Measurements from ENCODE around the gene CDH15.
"Not testable (repeated sequence)": the region's sequence is repeated elsewhere in the genome, so short reads cannot be mapped to it uniquely, and the experiment has no call there.

The CDH15 gene

GRCh38 chr16:89187770-89188392, 16.3 kb downstream of the CDH15 start:
- no peak for DNase-seq (ENCODE audit: low read depth)

DNA sequence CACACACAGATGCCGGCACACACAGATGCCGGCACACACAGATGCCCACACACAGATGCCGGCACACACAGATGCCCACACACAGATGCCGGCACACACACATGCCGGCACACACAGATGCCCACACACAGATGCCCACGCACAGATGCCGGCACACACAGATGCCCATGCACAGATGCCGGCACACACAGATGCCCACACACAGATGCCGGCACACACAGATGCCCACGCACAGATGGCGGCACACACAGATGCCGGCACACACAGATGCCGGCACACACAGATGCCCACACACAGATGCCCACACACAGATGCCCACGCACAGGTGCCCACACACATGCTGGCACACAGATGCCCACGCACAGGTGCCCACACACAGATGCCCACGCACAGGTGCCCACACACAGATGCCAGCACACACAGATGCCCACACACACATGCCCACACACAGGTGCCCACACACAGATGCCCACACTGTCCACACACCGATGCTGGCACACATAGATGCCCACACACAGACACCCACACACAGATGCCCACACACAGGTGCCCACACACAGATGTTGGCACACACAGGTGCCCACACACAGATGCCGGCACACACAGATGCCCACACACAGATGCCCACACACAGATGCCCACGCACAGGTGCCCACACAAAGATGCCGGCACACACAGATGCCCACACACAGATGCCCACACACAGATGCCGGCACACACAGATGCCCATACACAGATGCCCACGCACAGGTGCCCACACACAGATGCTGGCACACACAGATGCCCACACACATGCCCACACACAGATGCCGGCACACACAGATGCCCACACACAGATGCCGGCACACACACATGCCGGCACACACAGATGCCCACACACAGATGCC, 17.2 kb downstream of the CDH15 start:
- not testable (repeated sequence) for DNase-seq (ENCODE audit: low read depth)

- no peak for DNase-seq (ENCODE audit: low read depth)
These were observed 17.9 kb downstream of the CDH15 start for GRCh38 chr16:89189358-89190025.

DNA sequence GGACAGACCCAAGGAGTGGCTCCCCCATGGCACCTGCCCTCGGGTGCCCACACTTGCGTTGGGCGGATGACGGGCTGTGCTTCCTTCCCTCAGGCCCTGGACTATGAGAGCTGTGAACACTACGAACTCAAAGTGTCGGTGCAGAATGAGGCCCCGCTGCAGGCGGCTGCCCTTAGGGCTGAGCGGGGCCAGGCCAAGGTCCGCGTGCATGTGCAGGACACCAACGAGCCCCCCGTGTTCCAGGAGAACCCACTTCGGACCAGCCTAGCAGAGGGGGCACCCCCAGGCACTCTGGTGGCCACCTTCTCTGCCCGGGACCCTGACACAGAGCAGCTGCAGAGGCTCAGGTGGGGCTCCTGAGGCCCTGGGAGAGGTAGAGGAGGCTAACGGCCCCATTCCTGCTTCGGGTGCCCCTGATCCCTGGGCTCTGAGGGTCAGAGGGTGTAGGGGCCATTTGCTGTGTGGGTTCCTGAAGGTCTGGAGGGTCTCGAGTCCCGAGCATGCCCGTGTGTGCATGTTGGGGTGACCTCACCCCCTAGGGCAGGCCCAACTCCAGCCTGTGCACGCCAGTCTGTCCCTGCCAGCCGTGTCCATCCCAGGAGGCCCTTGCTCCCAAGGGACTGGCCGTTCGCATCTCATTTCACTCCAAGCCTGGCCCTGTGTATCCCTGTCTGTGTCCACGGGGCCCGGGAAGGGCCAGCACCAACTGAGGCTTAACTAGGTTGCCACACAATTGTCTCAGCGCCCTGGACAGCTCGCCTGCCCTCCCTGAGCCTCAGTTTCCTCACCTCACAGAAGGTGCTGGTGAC, 18.8 kb downstream of the CDH15 start:
- no peak for DNase-seq (ENCODE audit: low read depth)

DNA sequence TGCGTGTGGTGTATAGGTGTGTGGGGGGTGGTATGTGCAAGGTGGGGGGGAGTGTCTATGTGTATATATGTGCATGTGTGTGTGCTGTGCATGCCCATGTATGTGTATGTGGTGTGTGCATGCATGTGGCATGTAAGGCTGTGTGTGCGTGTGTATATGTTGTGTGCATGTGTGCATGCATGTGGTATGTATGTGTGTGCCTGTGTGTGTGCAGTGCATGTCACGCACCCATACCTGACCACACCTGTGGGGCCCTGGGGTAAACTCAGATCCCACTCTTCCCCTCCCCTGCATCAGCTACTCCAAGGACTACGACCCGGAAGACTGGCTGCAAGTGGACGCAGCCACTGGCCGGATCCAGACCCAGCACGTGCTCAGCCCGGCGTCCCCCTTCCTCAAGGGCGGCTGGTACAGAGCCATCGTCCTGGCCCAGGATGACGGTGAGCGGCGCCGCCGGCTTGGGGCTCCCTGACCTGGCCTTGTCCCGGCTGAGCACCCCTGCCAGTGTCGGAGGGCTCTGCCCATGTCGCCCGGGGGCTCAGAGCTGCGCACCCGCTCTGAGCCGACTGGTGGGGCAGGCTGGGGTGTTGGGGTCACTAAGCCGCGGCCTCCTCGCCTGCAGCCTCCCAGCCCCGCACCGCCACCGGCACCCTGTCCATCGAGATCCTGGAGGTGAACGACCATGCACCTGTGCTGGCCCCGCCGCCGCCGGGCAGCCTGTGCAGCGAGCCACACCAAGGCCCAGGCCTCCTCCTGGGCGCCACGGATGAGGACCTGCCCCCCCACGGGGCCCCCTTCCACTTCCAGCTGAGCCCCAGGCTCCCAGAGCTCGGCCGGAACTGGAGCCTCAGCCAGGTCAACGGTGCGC, 19.7 kb downstream of the CDH15 start:
- DNase-seq (ENCODE audit: low read depth): no peak

DNA sequence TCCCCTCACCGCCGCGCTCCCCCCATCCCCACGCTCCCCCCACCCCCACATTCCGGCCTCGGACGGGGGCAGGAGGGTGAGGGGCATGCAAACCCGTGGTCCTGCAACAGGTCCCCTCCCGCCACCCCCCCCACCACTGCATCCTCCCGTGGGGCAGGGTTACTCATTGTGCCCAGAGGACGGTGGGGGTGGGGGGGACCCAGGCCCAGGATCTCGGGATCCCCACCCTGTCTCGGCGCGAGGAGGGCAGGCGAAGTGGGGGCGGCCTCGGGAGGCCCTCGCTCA, 20.3 kb downstream of the CDH15 start:
- DNase-seq (ENCODE audit: low read depth): no peak

GRCh38 chr16:89192186-89192955, 20.8 kb downstream of the CDH15 start:
- DNase-seq (ENCODE audit: low read depth): peak; percentile 72

- peak; percentile 72 for DNase-seq (ENCODE audit: low read depth)
These were observed 21.5 kb downstream of the CDH15 start for GRCh38 chr16:89192956-89193575.

DNA sequence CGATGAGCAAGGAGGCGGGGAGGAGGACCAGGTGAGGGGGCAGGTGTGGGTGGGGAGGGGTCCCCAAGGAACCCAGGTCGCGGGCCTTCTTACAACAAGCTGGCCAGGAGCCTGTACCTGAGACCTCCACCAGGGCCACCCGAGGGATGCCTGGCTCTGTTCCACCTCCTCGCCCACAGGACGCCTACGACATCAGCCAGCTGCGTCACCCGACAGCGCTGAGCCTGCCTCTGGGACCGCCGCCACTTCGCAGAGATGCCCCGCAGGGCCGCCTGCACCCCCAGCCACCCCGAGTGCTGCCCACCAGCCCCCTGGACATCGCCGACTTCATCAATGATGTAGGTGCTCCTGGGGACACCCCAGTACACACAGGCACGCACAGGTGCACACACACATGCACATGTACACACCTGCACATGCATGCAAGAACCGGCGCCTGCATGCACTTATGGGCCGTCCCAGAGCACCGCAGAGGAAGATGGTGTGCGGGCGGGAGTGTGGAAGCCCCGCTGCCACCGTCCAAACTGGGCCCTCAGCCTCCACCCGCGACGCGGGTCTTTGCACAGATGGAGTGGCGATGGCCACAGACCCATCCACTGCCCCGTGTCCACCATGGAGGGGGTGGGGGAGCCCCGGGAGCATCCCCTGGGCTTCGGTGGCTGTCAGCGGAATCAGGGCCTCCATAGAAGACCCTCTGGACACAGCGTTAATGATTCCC, 22.2 kb downstream of the CDH15 start:
- no peak for DNase-seq (ENCODE audit: low read depth)

DNA sequence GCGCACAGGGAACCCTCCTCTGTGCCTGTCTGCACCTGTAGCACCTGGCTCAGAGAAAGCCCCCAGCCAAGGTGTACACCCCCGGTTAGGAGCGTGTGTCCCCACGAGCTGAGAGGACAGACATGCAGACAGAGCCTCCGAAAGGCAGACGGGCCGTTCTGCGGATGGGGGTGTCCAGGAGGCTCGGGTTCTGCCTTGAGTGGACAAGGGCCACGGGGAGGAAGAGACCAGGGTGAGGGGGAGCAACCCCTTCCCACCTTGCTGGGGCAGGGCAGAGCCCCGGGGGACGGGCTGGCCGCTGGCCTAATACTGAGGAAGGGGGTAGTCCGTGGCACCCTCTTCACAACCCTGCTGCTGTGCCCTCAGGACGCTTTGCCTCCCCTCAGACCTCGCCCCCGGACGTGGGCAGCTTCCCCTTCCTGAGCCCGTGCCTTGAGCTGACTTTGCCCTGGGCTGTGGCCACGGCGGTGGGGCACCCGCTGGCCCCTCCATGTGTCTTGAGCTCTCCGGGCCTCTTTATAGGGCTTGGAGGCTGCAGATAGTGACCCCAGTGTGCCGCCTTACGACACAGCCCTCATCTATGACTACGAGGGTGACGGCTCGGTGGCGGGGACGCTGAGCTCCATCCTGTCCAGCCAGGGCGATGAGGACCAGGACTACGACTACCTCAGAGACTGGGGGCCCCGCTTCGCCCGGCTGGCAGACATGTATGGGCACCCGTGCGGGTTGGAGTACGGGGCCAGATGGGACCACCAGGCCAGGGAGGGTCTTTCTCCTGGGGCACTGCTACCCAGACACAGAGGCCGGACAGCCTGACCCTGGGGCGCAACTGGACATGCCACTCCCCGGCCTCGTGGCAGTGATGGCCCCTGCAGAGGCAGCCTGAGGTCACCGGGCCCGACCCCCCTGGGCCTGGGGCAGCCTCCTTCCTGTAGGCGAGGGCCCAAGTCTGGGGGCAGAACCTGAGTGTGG, 23.1 kb downstream of the CDH15 start:
- DNase-seq (ENCODE audit: low read depth): no peak

DNA sequence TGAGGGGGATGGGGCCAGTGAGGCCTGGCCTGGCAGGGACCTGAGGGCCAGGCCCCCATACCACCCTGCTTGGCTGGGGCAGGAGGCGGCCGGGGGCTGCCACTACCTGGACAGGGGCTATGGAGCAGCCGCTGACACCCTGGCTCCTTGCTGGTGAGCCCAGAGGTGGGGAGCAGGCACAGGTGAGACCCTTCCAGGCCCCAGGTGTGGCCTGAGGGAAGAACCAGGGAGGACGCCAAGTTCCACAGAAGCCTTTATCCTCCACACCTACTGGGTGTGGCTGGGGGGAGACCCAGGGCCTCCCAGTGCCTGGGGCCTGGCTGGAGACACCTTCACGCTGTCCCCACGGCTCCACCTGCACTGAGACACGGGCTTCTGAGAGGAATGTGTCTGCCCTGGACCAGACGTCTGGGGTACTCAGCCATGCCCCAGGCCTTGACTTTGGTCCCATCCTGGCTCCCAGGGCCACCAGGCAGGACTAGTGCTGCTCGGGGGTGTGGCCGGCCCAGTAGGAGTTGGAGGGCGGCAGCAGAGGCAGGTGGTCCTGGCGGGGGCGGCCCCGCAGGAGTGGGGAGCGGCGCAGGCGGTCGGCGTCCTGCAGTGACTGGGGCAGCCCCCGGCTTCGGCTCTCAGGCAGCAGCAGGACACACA, 24.1 kb downstream of the CDH15 start:
- no peak for DNase-seq (ENCODE audit: low read depth)

DNA sequence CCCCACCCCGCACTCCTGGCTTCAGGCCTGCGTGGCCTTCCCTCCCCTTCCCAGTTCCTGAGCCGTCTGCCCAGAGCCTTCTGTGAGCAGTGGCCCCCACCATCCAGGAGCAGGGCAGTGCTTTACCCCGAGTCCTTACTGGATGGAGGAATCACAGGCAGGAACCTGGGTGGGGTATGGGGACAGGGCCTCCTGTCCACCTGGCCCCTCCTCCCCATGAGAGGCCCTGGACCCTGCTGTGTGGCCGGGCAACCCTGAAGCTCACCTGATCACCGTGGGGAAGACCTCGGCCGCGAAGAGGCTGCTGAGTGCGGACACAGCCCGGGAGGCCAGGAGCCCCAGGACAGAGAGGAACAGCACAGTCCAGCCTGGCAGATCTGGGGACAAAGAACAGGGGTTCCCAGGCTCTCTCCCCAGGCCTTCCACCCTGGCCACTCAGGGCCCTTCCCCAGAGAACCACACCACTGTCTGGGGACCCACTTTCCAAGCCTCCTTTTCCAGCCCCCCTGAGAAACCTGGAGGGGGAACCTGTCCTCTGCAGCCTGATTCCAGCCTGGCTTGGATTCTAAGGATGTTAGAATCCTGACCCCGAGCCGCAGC, 25.6 kb downstream of the CDH15 start:
- DNase-seq (ENCODE audit: low read depth): no peak

DNA sequence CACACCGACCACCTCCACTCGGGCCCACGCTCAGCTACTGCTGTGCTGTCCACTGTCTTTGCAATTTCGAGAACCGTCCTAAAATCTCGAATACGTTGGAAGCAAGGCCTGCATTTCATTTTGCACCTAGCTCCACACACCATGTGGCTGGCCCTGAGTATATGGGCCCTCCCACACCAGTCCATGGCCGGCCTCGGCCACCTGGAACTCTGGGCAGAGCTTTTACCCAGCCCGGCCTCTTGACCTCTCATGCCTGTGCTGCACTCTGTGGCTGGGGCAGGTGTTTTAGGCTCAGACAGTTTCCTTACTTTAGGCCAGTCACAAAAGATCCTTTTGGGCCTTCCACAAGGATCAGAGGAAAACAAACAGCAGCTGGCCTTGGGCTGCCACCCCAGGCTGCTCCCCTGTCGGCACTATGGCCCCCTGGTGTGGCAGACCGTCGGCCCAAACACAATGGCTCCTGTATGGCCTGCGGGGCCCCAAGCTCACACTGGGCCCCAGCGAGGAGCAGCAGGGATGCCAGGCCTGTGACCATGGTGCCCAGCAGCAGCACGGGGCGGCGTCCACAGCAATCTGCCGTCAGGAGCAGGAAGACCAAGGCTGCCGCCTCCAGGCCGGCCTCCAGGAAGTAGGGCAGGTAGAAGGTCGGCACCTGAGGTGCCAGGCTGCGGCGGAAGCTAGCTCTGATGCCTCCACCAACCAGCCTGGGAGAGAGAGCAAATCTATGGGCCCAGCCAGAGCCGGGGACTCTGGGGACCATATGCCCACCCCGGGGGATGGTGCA, 26.3 kb downstream of the CDH15 start:
- DNase-seq (ENCODE audit: low read depth): no peak

GRCh38 chr16:89198417-89199240, 27.1 kb downstream of the CDH15 start:
- DNase-seq (ENCODE audit: low read depth): no peak

DNA sequence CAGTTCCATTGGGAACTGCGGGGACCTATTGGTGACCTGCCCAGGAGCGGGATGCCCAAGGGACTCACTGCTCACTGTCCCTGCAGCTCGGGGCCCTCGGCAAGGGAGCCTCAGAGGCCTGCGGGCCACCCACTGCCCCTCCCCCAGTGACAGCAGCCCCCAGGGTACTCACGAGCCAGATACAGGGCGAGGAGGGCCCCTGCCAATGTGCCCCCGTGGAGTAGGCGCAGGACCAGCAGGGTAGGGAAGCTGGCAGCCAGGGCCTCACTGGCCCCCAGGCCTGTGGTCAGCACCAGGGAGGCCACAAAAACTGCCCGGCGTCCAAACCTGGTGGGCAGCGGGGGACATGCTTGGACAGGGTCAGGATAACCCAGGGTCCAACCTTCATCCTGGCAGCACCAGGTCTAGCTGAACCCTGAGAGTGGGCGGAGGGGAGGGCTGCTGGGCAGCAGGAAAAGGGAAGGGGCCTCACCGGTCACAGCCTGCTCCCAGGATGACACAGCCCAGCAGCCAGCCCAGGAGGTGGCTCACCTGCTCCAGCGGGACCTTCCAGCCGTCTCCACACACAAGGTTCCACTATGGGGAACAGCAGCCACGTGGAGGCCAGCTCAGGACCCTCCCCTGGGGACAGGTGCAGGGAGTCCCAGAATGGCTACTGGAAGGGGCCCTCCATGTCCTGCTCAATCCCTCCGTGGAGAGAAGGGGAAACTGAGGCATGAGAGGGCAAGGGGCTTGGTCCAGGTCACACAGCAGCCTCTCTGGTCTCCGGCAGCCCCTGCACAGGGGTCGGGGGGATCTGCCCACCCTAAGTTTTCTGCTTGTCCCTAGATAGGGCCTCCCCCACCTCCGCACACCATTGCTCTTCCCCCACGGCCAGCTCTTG, 27.9 kb downstream of the CDH15 start:
- no peak for DNase-seq (ENCODE audit: low read depth)

Data from fibroblast of gingiva (primary cell).